Measurements from ENCODE around the gene NRXN3.
A peak's percentile ranks its signal among the peaks of the same experiment; 100 is the strongest.

The NRXN3 gene

GRCh38 chr14:79516009-79516408, 1345.8 kb downstream of the NRXN3 start:
- TF ChIP-seq GATA2 (IDR thresholded peaks at IDR 0.05; ENCODE audit: low read depth, low read length), result 0 out of 2 replicates have a peak, but pooled peaks have one; percentile 11
- no peak for TF ChIP-seq GATA3 (IDR thresholded peaks at IDR 0.05; ENCODE audit: low read depth, low read length)

GRCh38 chr14:79525416-79525815, 1355.2 kb downstream of the NRXN3 start:
- TF ChIP-seq GATA2 (IDR thresholded peaks at IDR 0.05; ENCODE audit: low read depth, low read length), result no peak
- TF ChIP-seq GATA3 (IDR thresholded peaks at IDR 0.05; ENCODE audit: low read depth, low read length), result no peak

GRCh38 chr14:79528828-79529416, 1358.7 kb downstream of the NRXN3 start:
- TF ChIP-seq GATA2 (IDR thresholded peaks at IDR 0.05; ENCODE audit: low read depth, low read length) (no peak), GATA3 (IDR thresholded peaks at IDR 0.05; ENCODE audit: low read depth, low read length) (no peak)

- TF ChIP-seq GATA2 (IDR thresholded peaks at IDR 0.05; ENCODE audit: low read depth, low read length) (no peak), GATA3 (IDR thresholded peaks at IDR 0.05; ENCODE audit: low read depth, low read length) (no peak)
Observed at GRCh38 chr14:79530555-79530954, 1360.4 kb downstream of the NRXN3 start.

GRCh38 chr14:79534703-79535353, 1364.7 kb downstream of the NRXN3 start:
- TF ChIP-seq GATA3 (IDR thresholded peaks at IDR 0.05; ENCODE audit: low read depth, low read length) (no peak), GATA2 (IDR thresholded peaks at IDR 0.05; ENCODE audit: low read depth, low read length) (no peak)

- TF ChIP-seq GATA3 (IDR thresholded peaks at IDR 0.05; ENCODE audit: low read depth, low read length), result no peak
- no peak for TF ChIP-seq GATA2 (IDR thresholded peaks at IDR 0.05; ENCODE audit: low read depth, low read length)
Observed at GRCh38 chr14:79540394-79540793, 1370.2 kb downstream of the NRXN3 start.

GRCh38 chr14:79542121-79542520, 1371.9 kb downstream of the NRXN3 start:
- TF ChIP-seq GATA3 (IDR thresholded peaks at IDR 0.05; ENCODE audit: low read depth, low read length) (no peak), GATA2 (IDR thresholded peaks at IDR 0.05; ENCODE audit: low read depth, low read length) (no peak)

- TF ChIP-seq GATA3 (IDR thresholded peaks at IDR 0.05; ENCODE audit: low read depth, low read length) (no peak), GATA2 (IDR thresholded peaks at IDR 0.05; ENCODE audit: low read depth, low read length) (no peak)
Observed at GRCh38 chr14:79543348-79543747, 1373.2 kb downstream of the NRXN3 start.

GRCh38 chr14:79543967-79544697, 1374.0 kb downstream of the NRXN3 start:
- no peak for TF ChIP-seq GATA3 (IDR thresholded peaks at IDR 0.05; ENCODE audit: low read depth, low read length)
- no peak for TF ChIP-seq GATA2 (IDR thresholded peaks at IDR 0.05; ENCODE audit: low read depth, low read length)

GRCh38 chr14:79544698-79545070, 1374.5 kb downstream of the NRXN3 start:
- no peak for TF ChIP-seq GATA3 (IDR thresholded peaks at IDR 0.05; ENCODE audit: low read depth, low read length)

GRCh38 chr14:79548836-79549235, 1378.7 kb downstream of the NRXN3 start:
- TF ChIP-seq GATA2 (IDR thresholded peaks at IDR 0.05; ENCODE audit: low read depth, low read length) (no peak), GATA3 (IDR thresholded peaks at IDR 0.05; ENCODE audit: low read depth, low read length) (no peak)

GRCh38 chr14:79549515-79549914, 1379.3 kb downstream of the NRXN3 start:
- no peak for TF ChIP-seq GATA3 (IDR thresholded peaks at IDR 0.05; ENCODE audit: low read depth, low read length)
- TF ChIP-seq GATA2 (IDR thresholded peaks at IDR 0.05; ENCODE audit: low read depth, low read length), result no peak

GRCh38 chr14:79551523-79551922, 1381.3 kb downstream of the NRXN3 start:
- TF ChIP-seq GATA3 (IDR thresholded peaks at IDR 0.05; ENCODE audit: low read depth, low read length) (no peak), GATA2 (IDR thresholded peaks at IDR 0.05; ENCODE audit: low read depth, low read length) (no peak)

GRCh38 chr14:79552778-79553177, 1382.6 kb downstream of the NRXN3 start:
- TF ChIP-seq GATA3 (IDR thresholded peaks at IDR 0.05; ENCODE audit: low read depth, low read length), result no peak
- no peak for TF ChIP-seq GATA2 (IDR thresholded peaks at IDR 0.05; ENCODE audit: low read depth, low read length)

- TF ChIP-seq GATA3 (IDR thresholded peaks at IDR 0.05; ENCODE audit: low read depth, low read length) (no peak), GATA2 (IDR thresholded peaks at IDR 0.05; ENCODE audit: low read depth, low read length) (no peak)
Observed at GRCh38 chr14:79554816-79555215, 1384.6 kb downstream of the NRXN3 start.

Data from SH-SY5Y (cell line).